T-cell (primary cell): Measurements from ENCODE around the gene PRKCQ. TPM values are rescaled to one million over a fixed set of nuclear protein-coding genes. Genes with fewer than 3 reads are reported as not detected.
A peak's percentile ranks its signal among the peaks of the same experiment; 100 is the strongest.

Experiments
- ATAC-seq, 4 experiments: fragments of 200-7000 bp in 3 of 4; fragments of 150-1000 bp in 1 of 4; cut with Tn5 transposase; replicated peaks in 1 of 4; 1 replicate in 3 of 4; 2 replicates in 1 of 4; pipeline ENCODE4 v1.10.0; 2021; ENCODE audit warnings: moderate library complexity in 3 of 4, mild to moderate bottlenecking in 2 of 4, moderate number of reproducible peaks in 1 of 4
- CTCF ChIA-PET, 2 donors: fragments of 300-600 bp; sonication (Branson Sonifier 250); formaldehyde crosslinking; loops; one replicate each; lab custom pipeline; 2022; ENCODE audit warnings: antibody characterized with exemption in 2 of 2; lab: Charles Lee
- POLR2A ChIA-PET, 2 donors: fragments of 300-600 bp; sonication (Branson Sonifier 250); formaldehyde crosslinking; loops; one replicate each; lab custom pipeline; 2022; ENCODE audit warnings: antibody characterized with exemption in 2 of 2; lab: Charles Lee
- DNase-seq, 35 experiments: peaks; one replicate each; pipeline versions ENCODE4 v3.0.0 to v3.0.0-alpha.2; 2013 to 2023
- H3K27ac ChIP-seq: one replicate; pipeline ENCODE4 v1.5.1; 2013; ENCODE audit warnings: low read length
- H3K27me3 ChIP-seq, 2 experiments: replicated peaks in 1 of 2; 1 replicate in 1 of 2; 2 replicates in 1 of 2; pipeline versions ENCODE4 v1.6.1 to v1.7.0; 2013; ENCODE audit warnings: low read length in 1 of 2, mixed read lengths in 1 of 2; ENCODE audit not compliant: control insufficient read depth in 2 of 2, insufficient read depth in 2 of 2; ENCODE audit errors: extremely low read depth in 1 of 2
- H3K36me3 ChIP-seq, 2 donors: 1 replicate in 1 of 2; 2 replicates in 1 of 2; pipeline versions ENCODE4 v1.6.1 to v1.7.0; 2013; ENCODE audit warnings: low read length in 1 of 2; ENCODE audit not compliant: control insufficient read depth in 2 of 2, insufficient read depth in 1 of 2; ENCODE audit errors: extremely low read depth in 1 of 2
- H3K4me1 ChIP-seq, 2 experiments: 1 replicate in 1 of 2; 2 replicates in 1 of 2; pipeline versions ENCODE4 v1.6.1 to v1.7.0; 2013; ENCODE audit warnings: low read length in 2 of 2, mixed read lengths in 1 of 2; ENCODE audit not compliant: insufficient read depth in 2 of 2, control insufficient read depth in 1 of 2; ENCODE audit errors: extremely low read depth in 1 of 2
- H3K4me3 ChIP-seq, 2 donors: 1 replicate in 1 of 2; 2 replicates in 1 of 2; pipeline versions ENCODE4 v1.5.1 to v1.7.0; 2013; ENCODE audit warnings: mild to moderate bottlenecking in 2 of 2, low read length in 1 of 2, moderate library complexity in 1 of 2; ENCODE audit not compliant: control insufficient read depth in 1 of 2; ENCODE audit errors: extremely low read depth in 1 of 2
- H3K9me3 ChIP-seq: 2 replicates; pipeline ENCODE4 v1.7.0; 2013
- H3K27ac Mint-ChIP-seq, 2 donors: one replicate each; pipeline ENCODE4 v1.8.0; 2020 to 2021; ENCODE audit warnings: mild to moderate bottlenecking in 2 of 2, mixed read lengths in 2 of 2
- H3K27me3 Mint-ChIP-seq, 2 donors: one replicate each; pipeline ENCODE4 v1.8.0; 2021 to 2022; ENCODE audit warnings: mixed read lengths in 2 of 2
- H3K36me3 Mint-ChIP-seq: one replicate; pipeline ENCODE4 v1.8.0; 2021; ENCODE audit warnings: mixed read lengths
- H3K4me1 Mint-ChIP-seq, 3 donors: one replicate each; pipeline ENCODE4 v1.8.0; 2020 to 2022; ENCODE audit warnings: mixed read lengths in 3 of 3, mild to moderate bottlenecking in 1 of 3
- H3K4me3 Mint-ChIP-seq, 3 donors: one replicate each; pipeline ENCODE4 v1.8.0; 2020 to 2022; ENCODE audit warnings: mild to moderate bottlenecking in 3 of 3, mixed read lengths in 3 of 3, moderate library complexity in 3 of 3
- H3K9me3 Mint-ChIP-seq, 3 donors: one replicate each; pipeline ENCODE4 v1.8.0; 2020 to 2022; ENCODE audit warnings: mixed read lengths in 3 of 3
- WGBS: methylation state at CpG from one replicate; pipeline ENCODE4 v1.1.5; 2013; ENCODE audit warnings: missing lambda C conversion rate; ENCODE audit not compliant: insufficient coverage; 5-methylcytosine and 5-hydroxymethylcytosine counted together
- total RNA-seq, 35 experiments: library from RNA in 6 of 35; stranded (reverse) in 6 of 35; fragments of 120-200 nt in 1 of 35; gene quantifications; one replicate each; pipeline versions ENCODE4 v1.2.1 to v1.2.4 and lab custom pipeline; 2013 to 2026

The PRKCQ gene
- total RNA-seq, 5 donors from 2014 or later (not counting 1 experiment from before 2014, with no cell fraction given), result 60.3 to 67.4 (median 61.6) TPM

DNA sequence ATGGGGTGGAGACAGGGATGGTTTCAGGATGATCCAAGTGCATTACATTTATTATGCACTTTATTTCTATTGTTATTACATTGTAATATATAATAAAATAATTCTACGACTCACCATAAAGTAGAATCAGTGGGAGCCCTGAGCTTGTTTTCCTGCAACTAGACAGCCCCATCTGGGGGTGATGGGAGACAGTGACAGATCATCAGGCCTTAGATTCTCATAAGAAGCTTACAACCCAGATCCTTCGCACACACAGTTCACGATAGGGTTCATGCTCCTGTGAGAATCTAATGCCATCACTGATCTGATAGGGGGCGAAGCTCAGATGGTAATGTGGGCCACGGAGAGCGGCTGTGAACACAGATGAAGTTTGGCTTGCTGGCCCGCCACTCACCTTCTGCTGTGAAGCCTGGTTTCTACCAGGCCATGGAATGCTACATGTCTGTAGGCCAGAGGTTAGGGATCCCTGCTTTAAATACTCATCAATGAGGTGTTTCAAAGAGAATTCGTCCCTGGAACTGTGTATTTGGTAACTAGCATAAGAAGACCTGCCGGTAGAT is 21.2 kb upstream of the PRKCQ start:
- Mint-ChIP-seq H3K27me3 (no peaks in the 10 kb centered on the region), H3K9me3 (peaks cover 0 to 5% (median 0%) of the 10 kb centered on the region in 3 donors), H3K4me3 (peak overlapping the region in 2 of 3 donors; percentile 42 to 61), H3K4me1 (peaks cover 58 to 85% (median 67%) of the 10 kb centered on the region in 3 donors), H3K27ac (peak overlapping the region; percentile 94), H3K36me3 (peaks cover 46% of the 10 kb centered on the region)
- ChIA-PET POLR2A (interaction anchor here (0.6 to 0.8 kb wide), 2 partner anchors 21 to 1292 kb away, joined by 3 to 4 read pairs; partner anchors contain the start of gene PRKCQ (in 1 of the 2)), CTCF (interaction anchor here (0.5 to 3.8 kb wide), 18 partner anchors 9 to 784 kb away, joined by 3 to 28 read pairs (median 4); no protein-coding TSS in a partner anchor)
- Histone ChIP-seq H3K4me1 (peaks cover 35 to 57% of the 10 kb centered on the region in 2 experiments), H3K27me3 (no peaks in the 10 kb centered on the region), H3K9me3 (no peaks in the 10 kb centered on the region), H3K36me3 (peaks cover 0 to 12% of the 10 kb centered on the region in 2 donors), H3K27ac (peak overlapping the region; percentile 4), H3K4me3 (no peak overlapping the region)
- ATAC-seq (peak; percentile 54 to 66 (median 57)), DNase-seq (peak in 20 of 35 experiments; percentile 37 to 70 (median 50))
- WGBS, result 68% methylated on average over 3 of the region's 9 CpGs

DNA sequence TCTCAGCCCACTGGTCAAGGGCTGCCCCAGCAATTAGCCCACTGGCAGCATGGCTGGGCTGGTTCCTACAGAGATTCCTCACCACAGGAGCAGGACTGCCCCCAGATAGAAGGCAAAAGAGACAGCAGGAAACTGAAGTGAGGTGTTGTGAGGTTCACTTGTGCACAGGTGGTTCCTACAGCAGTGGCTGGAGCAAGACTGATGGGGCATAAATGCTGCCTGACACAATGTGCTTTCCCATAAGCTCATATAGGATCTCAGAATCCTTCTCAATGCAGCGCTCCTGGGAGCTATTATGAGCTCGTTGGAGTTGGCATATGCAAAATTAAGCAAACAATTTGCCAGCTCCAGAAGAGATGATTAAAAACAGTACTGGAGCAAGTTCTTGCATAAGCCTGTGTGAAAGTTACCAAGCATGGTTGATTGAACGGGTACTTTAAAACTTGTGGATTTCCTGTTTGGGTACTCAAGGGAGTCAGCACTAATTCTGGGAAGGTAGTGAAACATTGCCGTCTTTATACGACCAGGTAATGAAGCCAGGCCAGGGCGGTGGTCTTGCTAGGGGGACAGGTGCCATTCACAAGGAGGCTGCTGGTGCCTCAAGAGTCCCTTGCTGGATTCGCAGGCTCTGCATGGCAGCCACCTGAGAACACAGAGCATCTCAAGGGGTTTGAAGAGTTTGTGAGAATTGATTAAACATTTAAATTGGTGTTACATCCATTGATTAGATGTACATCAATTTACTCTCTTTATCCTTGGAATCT is 20.3 kb upstream of the PRKCQ start:
- Histone ChIP-seq H3K36me3 (peaks cover 0 to 12% of the 10 kb centered on the region in 2 donors), H3K4me1 (peaks cover 33 to 66% of the 10 kb centered on the region in 2 experiments), H3K27me3 (no peaks in the 10 kb centered on the region), H3K27ac (peak overlapping the region; percentile 38), H3K4me3 (peak overlapping the region in 1 of 2 donors; percentile 23), H3K9me3 (no peaks in the 10 kb centered on the region)
- Mint-ChIP-seq H3K9me3 (peaks cover 0 to 5% (median 0%) of the 10 kb centered on the region in 3 donors), H3K27me3 (no peaks in the 10 kb centered on the region), H3K36me3 (peaks cover 42% of the 10 kb centered on the region), H3K4me3 (peak overlapping the region; percentile 43 to 61 (median 60)), H3K4me1 (peaks cover 64 to 89% (median 71%) of the 10 kb centered on the region in 3 donors), H3K27ac (peak overlapping the region; percentile 91 to 92)
- CTCF ChIA-PET, result interaction anchor here (0.7 to 3.8 kb wide), 15 partner anchors 8 to 1700 kb away, joined by 3 to 28 read pairs (median 4); no protein-coding TSS in a partner anchor
- 25% methylated on average over 6 of the region's 7 CpGs for WGBS
- POLR2A ChIA-PET, result interaction anchor here in 1 of 2 donors (0.8 to 1.0 kb wide), 2 partner anchors 11 to 20 kb away, joined by 3 read pairs; partner anchors contain the start of gene PRKCQ
- DNase-seq, result peak in 2 of 35 experiments; percentile 10 to 33
- peak; percentile 26 to 48 (median 42) for ATAC-seq

GRCh38 chr10:6598679-6599078 is 18.6 kb upstream of the PRKCQ start:
- DNase-seq (no peak), ATAC-seq (no peak)
- ChIA-PET CTCF (interaction anchor here in 1 of 2 donors (1.0 to 1.6 kb wide), 3 partner anchors 11 to 21 kb away, joined by 3 to 6 read pairs (median 5); no protein-coding TSS in a partner anchor), POLR2A (no interaction called here)
- Histone ChIP-seq H3K27ac (peak overlapping the region; percentile 13), H3K27me3 (no peaks in the 10 kb centered on the region), H3K4me1 (peaks cover 43 to 82% of the 10 kb centered on the region in 2 experiments), H3K36me3 (peaks cover 0 to 4% of the 10 kb centered on the region in 2 donors), H3K4me3 (no peak overlapping the region), H3K9me3 (no peaks in the 10 kb centered on the region)
- H3K4me3 Mint-ChIP-seq, result peak overlapping the region in 1 of 3 donors; percentile 61
- WGBS, result no CpG with 5 or more reads among the region's 1 CpG
- peaks cover 0 to 5% (median 0%) of the 10 kb centered on the region in 3 donors for H3K9me3 Mint-ChIP-seq
- H3K27me3 Mint-ChIP-seq, result no peaks in the 10 kb centered on the region
- H3K27ac Mint-ChIP-seq, result peak overlapping the region; percentile 91 to 92
- H3K4me1 Mint-ChIP-seq, result peaks cover 79 to 89% (median 86%) of the 10 kb centered on the region in 3 donors
- peaks cover 35% of the 10 kb centered on the region for H3K36me3 Mint-ChIP-seq

GRCh38 chr10:6597478-6597877 is 17.4 kb upstream of the PRKCQ start:
- Histone ChIP-seq H3K9me3 (no peaks in the 10 kb centered on the region), H3K27me3 (no peaks in the 10 kb centered on the region), H3K4me3 (no peak overlapping the region), H3K27ac (no peak overlapping the region), H3K36me3 (no peaks in the 10 kb centered on the region), H3K4me1 (peaks cover 55 to 89% of the 10 kb centered on the region in 2 experiments)
- no peaks in the 10 kb centered on the region for H3K27me3 Mint-ChIP-seq
- peak overlapping the region; percentile 72 to 76 for H3K27ac Mint-ChIP-seq
- ATAC-seq, result peak in 2 of 4 experiments; percentile 24 to 71
- WGBS, result no CpG with 5 or more reads among the region's 5 CpGs
- POLR2A ChIA-PET, result no interaction called here
- peaks cover 0 to 5% (median 0%) of the 10 kb centered on the region in 3 donors for H3K9me3 Mint-ChIP-seq
- CTCF ChIA-PET, result interaction anchor here in 1 of 2 donors (1.5 to 2.0 kb wide), 2 partner anchors 10 to 15 kb away, joined by 4 to 5 read pairs; no protein-coding TSS in a partner anchor
- peaks cover 44% of the 10 kb centered on the region for H3K36me3 Mint-ChIP-seq
- peak in 7 of 35 experiments; percentile 17 to 58 (median 45) for DNase-seq
- peak overlapping the region in 1 of 3 donors; percentile 53 for H3K4me3 Mint-ChIP-seq
- H3K4me1 Mint-ChIP-seq, result peaks cover 90 to 95% (median 92%) of the 10 kb centered on the region in 3 donors

DNA sequence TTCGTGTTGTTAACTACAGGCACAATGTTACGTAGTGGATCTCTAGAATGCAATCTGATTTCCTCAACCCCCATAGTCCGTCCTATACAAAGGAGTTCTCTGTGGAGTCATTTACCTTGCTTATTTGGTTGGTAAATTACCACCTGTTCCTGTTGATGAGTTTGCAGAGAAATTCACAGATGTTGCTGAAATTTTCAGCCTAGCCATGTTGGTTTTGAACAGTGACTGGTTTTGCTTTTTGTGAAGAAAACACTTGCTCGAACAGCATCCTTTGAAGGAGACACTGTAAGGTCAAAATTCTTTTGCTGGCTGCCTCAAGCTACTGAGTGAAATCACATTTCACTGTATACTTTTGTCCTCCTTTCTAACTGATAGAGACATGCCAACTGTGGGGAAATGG is 15.4 kb upstream of the PRKCQ start:
- DNase-seq, result no peak
- CTCF ChIA-PET, result interaction anchor here (0.5 to 2.0 kb wide), 7 partner anchors 11 to 170 kb away, joined by 3 to 4 read pairs (median 3); partner anchors contain the start of gene PRKCQ (in 1 of the 2)

More for the DNA sequence above, 15.4 kb upstream of the PRKCQ start:
- Histone ChIP-seq H3K27me3 (no peaks in the 10 kb centered on the region), H3K4me3 (no peak overlapping the region), H3K36me3 (peaks cover 0 to 5% of the 10 kb centered on the region in 2 donors), H3K27ac (peak overlapping the region; percentile 63), H3K9me3 (no peaks in the 10 kb centered on the region), H3K4me1 (peaks cover 53 to 89% of the 10 kb centered on the region in 2 experiments)
- Mint-ChIP-seq H3K4me3 (peak overlapping the region; percentile 24 to 50 (median 31)), H3K27me3 (no peaks in the 10 kb centered on the region), H3K4me1 (peaks cover 92 to 95% (median 93%) of the 10 kb centered on the region in 3 donors), H3K9me3 (peaks cover 0 to 5% (median 0%) of the 10 kb centered on the region in 3 donors), H3K27ac (peak overlapping the region; percentile 87 to 92), H3K36me3 (peaks cover 44% of the 10 kb centered on the region)
- POLR2A ChIA-PET, result interaction anchor here (0.7 to 1.4 kb wide), 4 partner anchors 12 to 75 kb away, joined by 3 to 4 read pairs (median 4); no protein-coding TSS in a partner anchor
- no CpG with 5 or more reads among the region's 4 CpGs for WGBS
- peak; percentile 20 to 26 (median 20) for ATAC-seq
